Peyer's patch (tissue), 4 donors: ENCODE results near the gene SEC14L3. TPM values are rescaled to one million over a fixed set of nuclear protein-coding genes. Genes with fewer than 3 reads are reported as not detected.

ENCODE experiments used
- DNase-seq, 3 donors: peaks; one replicate each; pipeline ENCODE4 v3.0.0-alpha.2; 2017 to 2019
- H3K27ac ChIP-seq, 4 donors: fragments of 200-600 bp; sonication (generic); one replicate each; pipeline ENCODE4 v1.5.1; 2016 to 2019
- H3K27me3 ChIP-seq, 2 donors: fragments of 200-600 bp; sonication (generic); one replicate each; pipeline ENCODE4 v1.5.1; 2019
- H3K36me3 ChIP-seq, 3 donors: fragments of 200-600 bp; sonication (generic); one replicate each; pipeline ENCODE4 v1.5.1; 2016 to 2019
- H3K4me1 ChIP-seq, 4 donors: fragments of 200-600 bp; sonication (generic); one replicate each; pipeline ENCODE4 v1.5.1; 2016 to 2019
- H3K4me3 ChIP-seq, 4 donors: fragments of 200-600 bp; sonication (generic); 1 replicate in 3 of 4; 2 replicates in 1 of 4; pipeline ENCODE4 v1.5.1; 2016 to 2019; ENCODE audit warnings: mild to moderate bottlenecking in 1 of 4
- H3K9me3 ChIP-seq, 4 donors: fragments of 200-600 bp; sonication (generic); one replicate each; pipeline ENCODE4 v1.5.1; 2016 to 2019; ENCODE audit warnings: mild to moderate bottlenecking in 1 of 4
- CTCF ChIP-seq, 6 experiments: fragments of 450-650 bp in 4 of 6; fragments of 200-600 bp in 2 of 6; sonication (generic) in 1 of 6; IDR thresholded peaks; one replicate each; pipeline ENCODE4 v1.5.1; 2017 to 2019; ENCODE audit warnings: antibody characterized with exemption in 6 of 6, mild to moderate bottlenecking in 3 of 6, moderate library complexity in 1 of 6
- POLR2A ChIP-seq, 2 donors: fragments of 450-650 bp; IDR thresholded peaks; one replicate each; pipeline ENCODE4 v1.5.1; 2017; ENCODE audit warnings: antibody characterized with exemption in 2 of 2, mild to moderate bottlenecking in 2 of 2, moderate library complexity in 2 of 2
- total RNA-seq, 4 donors: library from RNA; depleted of rRNA; stranded (reverse); fragments of >200 nt; gene quantifications; one replicate each; pipeline ENCODE4 v1.1.0, GENCODE V29; 2016

Gene SEC14L3
- total RNA-seq, 4 donors from 2014 or later = not detected

DNA sequence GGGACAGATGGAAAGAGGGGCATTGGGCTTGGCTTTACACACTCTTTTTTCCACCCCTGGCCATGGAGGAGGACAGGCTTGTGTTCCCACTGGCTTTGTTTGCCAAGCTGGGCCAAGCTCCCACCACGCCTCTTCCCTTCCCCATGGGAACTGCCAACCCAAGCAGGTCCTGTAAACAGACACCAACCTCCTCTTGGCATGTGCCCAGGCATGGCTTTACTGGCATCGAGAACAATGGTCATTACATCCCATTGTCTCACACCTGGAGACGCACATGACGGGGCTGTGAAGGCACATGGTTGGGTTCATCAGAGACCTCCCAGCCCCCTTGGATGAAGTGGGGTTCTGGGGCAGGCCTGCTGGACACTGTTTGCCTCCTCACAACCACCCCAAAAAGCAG is 11.7 kb downstream of the SEC14L3 start:
- Histone ChIP-seq H3K9me3 (no peaks in the 10 kb centered on the region), H3K27me3 (no peaks in the 10 kb centered on the region), H3K4me3 (no peak overlapping the region), H3K27ac (no peak overlapping the region), H3K36me3 (no peaks in the 10 kb centered on the region), H3K4me1 (no peaks in the 10 kb centered on the region)
- no peak for DNase-seq
- TF ChIP-seq CTCF (IDR thresholded peaks at IDR 0.05) (no peak), POLR2A (IDR thresholded peaks at IDR 0.05) (no peak)

GRCh38 chr22:30459181-30460052 is 12.4 kb downstream of the SEC14L3 start:
- Histone ChIP-seq H3K4me3 (no peak overlapping the region), H3K36me3 (no peaks in the 10 kb centered on the region), H3K4me1 (no peaks in the 10 kb centered on the region), H3K9me3 (no peaks in the 10 kb centered on the region), H3K27me3 (no peaks in the 10 kb centered on the region), H3K27ac (no peak overlapping the region)
- DNase-seq = no peak
- TF ChIP-seq POLR2A (IDR thresholded peaks at IDR 0.05) = no peak
- no peak for TF ChIP-seq CTCF (IDR thresholded peaks at IDR 0.05)

GRCh38 chr22:30457981-30458380 is 13.8 kb downstream of the SEC14L3 start:
- TF ChIP-seq POLR2A (IDR thresholded peaks at IDR 0.05) = no peak
- TF ChIP-seq CTCF (IDR thresholded peaks at IDR 0.05) = no peak
- H3K36me3 ChIP-seq = no peaks in the 10 kb centered on the region

DNA sequence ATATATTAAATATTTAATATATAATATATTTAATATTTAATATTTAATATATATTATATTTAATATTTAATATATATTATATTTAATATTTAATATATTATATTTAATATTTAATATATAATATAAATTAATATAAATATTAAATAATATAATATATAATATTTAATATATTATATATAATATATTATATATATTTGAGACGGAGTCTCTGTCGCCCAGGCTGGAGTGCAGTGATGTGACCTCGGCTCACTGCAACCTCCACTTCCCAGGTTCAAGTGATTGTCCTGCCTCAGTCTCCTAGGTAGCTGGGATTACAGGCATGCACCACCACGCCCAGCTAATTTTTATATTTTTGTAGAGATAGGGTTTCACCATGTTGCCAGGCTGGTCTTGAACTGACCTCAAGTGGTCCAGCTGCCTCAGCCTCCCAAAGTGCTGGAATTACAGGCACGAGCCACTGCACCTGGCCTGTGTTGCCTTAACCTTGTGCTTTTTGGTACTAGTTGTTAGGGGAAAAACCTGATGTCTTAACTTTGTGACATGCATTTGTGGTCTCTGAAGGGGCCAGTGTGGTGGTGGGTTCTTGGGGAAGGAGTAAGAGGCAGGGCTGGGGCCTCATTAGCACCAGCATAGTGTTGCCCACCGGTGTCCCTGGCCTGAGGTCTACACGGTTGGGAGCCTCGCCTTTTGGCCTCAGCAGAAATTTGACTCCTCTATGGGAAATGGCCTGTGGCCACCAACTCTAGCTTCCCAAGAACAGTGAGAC is 16.6 kb downstream of the SEC14L3 start:
- H3K27ac ChIP-seq = no peak overlapping the region
- DNase-seq = no peak
- H3K4me3 ChIP-seq = no peak overlapping the region
- no peaks in the 10 kb centered on the region for H3K9me3 ChIP-seq
- H3K4me1 ChIP-seq = no peaks in the 10 kb centered on the region
- TF ChIP-seq CTCF (IDR thresholded peaks at IDR 0.05) (no peak), POLR2A (IDR thresholded peaks at IDR 0.05) (no peak)
- H3K27me3 ChIP-seq = no peaks in the 10 kb centered on the region
- no peaks in the 10 kb centered on the region for H3K36me3 ChIP-seq

More at GRCh38 chr22:30457981-30458380, 13.8 kb downstream of the SEC14L3 start:
- H3K27ac ChIP-seq = no peak overlapping the region
- H3K4me3 ChIP-seq = no peak overlapping the region
- no peak for DNase-seq
- no peaks in the 10 kb centered on the region for H3K27me3 ChIP-seq
- H3K9me3 ChIP-seq = no peaks in the 10 kb centered on the region
- no peaks in the 10 kb centered on the region for H3K4me1 ChIP-seq

GRCh38 chr22:30453731-30454510 is 17.9 kb downstream of the SEC14L3 start:
- no peaks in the 10 kb centered on the region for H3K36me3 ChIP-seq
- no peak overlapping the region for H3K27ac ChIP-seq
- no peaks in the 10 kb centered on the region for H3K27me3 ChIP-seq
- H3K4me3 ChIP-seq = no peak overlapping the region
- TF ChIP-seq CTCF (IDR thresholded peaks at IDR 0.05) = no peak
- TF ChIP-seq POLR2A (IDR thresholded peaks at IDR 0.05) = no peak
- H3K9me3 ChIP-seq = no peaks in the 10 kb centered on the region
- H3K4me1 ChIP-seq = no peaks in the 10 kb centered on the region
- no peak for DNase-seq
